GM21526 (cell line): ENCODE results near the gene CYTIP.
A peak's percentile ranks its signal among the peaks of the same experiment; 100 is the strongest.

ENCODE experiments used
- ATAC-seq: cut with Tn5 transposase; IDR thresholded peaks from one replicate; pipeline ENCODE4 v1.9.1; 2021; ENCODE audit warnings: moderate library complexity; ENCODE audit not compliant: unreplicated experiment, low FRiP score

The CYTIP gene

GRCh38 chr2:157443795-157444640 is at the start of gene CYTIP:
TSS of gene CYTIP (minus strand) at chr2:157444089. CDS start at chr2:157444020, 69 bp downstream.
- peak; percentile 46 for ATAC-seq

DNA sequence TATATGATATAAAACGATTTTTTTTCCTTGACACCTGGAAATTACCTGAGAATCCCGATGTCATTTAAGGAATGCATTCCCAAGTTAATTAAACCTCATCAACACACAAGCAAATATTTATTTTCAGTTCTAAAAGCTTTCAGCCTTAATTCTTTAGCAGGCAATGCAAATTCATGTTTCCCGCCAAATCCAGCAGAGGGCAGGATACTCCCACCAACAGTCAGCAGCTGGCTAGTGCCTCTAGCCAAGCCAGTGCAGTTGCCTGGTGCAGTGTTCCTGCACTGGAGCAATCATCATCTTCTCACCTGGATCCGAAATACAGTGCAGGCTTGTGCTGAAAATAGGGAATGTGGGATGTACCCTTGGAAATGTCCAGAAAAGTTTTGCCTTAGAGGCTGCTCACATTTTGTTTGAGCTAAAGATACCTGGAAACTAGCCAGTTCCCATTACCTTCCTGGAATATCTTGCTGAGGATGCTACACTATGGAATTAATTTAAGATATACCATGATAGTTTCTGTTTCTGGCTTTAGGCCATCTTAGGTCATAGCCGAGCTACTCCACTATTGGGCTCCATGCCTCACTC is 48.4 kb upstream of the CYTIP start:
- peak; percentile 97 for ATAC-seq

- ATAC-seq = no peak
Measured at GRCh38 chr2:157489983-157490382, 46.1 kb upstream of the CYTIP start.

- no peak for ATAC-seq
Measured at GRCh38 chr2:157488877-157489276, 45.0 kb upstream of the CYTIP start.

- no peak for ATAC-seq
Measured at GRCh38 chr2:157487747-157488146, 43.9 kb upstream of the CYTIP start.

DNA sequence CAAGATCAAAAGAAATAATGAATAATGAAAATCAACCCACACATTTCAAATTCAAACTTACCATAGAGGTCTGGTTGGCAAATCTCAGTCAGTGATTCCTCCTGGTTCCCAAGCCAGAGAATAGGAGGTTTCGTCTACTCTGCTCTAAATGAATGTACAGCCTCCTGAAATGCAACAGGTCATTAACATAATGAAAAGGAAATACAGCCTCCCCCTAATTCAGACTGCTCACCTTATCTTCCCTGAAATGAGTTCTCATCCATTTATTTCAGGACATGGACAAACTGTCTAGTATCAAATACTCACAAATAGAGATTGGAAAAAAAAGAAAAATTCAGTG is 43.4 kb upstream of the CYTIP start:
- no peak for ATAC-seq

DNA sequence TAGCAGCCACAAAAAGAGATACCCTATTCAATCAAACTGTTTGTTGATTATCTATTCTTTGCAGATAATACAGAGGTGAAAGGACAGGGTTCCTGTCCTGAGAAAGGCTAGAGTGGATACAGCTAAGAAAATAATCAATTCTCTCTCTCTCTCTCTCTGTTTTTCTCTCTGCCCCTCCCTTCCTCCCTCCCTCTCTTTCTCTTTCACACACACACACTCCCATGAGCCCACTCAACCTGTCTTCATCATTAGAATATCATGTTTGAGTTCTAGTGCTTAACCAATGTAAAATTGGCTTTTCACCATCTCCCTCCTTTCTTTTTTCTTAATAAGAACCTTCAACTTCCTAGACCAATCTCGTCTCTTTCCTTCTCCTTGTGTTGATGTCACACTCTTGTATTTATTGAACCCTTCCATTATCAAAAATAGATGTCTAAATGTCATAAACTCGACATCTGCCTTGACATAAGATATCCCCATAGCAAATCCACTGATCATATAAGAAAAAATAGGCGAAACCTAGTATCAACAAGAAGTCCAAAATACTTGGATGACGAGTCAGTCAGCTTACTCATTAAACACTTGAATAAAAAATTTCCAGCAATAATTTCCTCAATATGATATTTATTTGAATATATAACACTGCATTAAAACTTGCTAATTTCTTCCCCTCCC is 42.8 kb upstream of the CYTIP start:
- no peak for ATAC-seq

- ATAC-seq = no peak
Measured at GRCh38 chr2:157480182-157480961, 36.5 kb upstream of the CYTIP start.

GRCh38 chr2:157479081-157480027 is 35.5 kb upstream of the CYTIP start:
- ATAC-seq = no peak

DNA sequence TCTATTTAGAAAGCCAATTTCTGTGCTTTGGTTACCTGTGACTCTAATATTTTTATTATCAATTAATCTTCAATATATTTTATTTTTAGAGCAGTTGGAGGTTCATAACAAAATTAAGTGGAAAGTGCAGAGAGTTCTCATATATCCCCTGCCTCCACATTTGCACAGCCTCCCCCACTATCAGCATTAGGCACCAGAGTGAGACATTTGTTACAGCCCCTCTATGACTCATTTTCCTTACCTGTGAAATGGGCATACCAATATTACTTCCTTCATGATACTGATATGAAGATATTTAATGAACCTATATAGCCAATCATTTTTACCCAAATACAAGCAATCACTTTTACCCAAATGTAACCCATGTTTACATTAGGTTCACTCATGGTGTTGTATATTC is 34.0 kb upstream of the CYTIP start:
- no peak for ATAC-seq

DNA sequence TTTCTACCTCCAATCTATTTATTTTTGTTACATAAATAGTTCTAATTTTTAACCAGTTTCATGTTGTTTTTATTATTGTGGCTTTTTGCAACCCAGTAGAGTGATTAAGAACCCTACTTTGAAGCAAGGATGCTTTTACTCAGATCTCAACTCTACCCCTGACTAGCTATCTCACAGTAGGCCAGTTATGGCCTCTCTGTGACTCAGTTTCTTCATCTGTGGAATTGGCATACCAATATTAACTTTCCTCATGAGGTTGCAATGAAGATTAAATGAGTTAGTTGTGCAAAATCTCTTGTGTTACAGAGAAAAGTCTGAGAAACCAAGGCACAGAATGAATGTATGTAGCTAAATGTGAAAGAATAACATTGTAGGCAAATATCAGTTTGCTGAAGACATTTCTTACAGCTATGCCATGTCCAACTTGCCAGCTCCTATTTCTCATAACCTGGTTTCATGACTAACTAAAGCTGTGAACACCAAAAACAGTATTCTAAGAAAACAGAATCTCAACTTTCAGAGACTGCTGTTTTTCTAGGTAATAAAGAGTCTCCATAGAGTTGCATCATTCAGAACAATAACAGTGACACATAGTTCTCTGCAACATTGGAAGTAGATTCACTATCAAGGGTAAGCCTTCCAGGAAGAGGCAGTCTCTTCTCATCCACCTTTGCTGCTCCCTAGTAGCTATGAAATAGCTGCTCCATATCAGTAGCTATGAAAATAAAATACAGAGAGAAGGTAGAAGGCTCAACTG is 33.2 kb upstream of the CYTIP start:
- no peak for ATAC-seq

- ATAC-seq = no peak
Measured at GRCh38 chr2:157475722-157476390, 32.0 kb upstream of the CYTIP start.

- no peak for ATAC-seq
Measured at GRCh38 chr2:157473581-157473980, 29.7 kb upstream of the CYTIP start.

DNA sequence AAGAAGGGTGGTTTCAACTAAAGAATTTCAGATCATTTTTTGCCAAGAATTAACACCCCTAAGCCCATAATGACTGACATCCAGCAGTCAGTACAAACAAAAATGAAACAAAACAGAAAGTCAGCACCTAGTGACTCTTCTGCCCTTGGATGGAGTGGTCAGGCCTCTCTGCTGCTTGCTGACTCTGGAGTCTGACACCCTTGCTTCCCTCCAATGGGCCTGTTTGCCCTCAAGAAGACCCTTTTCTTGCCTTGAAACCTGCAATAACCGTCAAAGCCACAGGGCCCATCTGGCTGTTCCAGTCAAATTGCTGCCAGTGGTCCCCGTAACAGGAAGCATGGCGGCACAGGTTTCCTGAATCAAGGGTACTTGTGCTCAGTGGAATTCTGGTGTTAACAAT is 27.2 kb upstream of the CYTIP start:
- ATAC-seq = peak; percentile 17

DNA sequence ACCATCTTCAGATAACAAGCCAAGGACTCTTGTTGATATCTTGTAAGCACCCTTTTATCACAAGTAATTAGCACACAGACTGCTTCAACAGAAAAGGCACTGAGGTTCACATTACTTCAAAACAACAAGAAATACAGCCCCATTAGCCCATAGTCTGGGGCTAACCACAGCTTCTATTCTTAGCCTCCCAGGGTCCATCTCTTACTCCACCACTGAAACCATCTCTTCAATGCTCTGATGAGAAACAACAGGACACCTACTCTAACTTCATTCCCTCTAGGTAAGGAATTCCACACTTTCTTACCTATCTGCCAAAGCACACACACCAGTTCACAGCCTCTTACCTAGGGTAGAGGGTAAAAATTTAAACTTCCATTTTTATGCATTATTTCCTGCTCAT is 26.4 kb upstream of the CYTIP start:
- peak; percentile 53 for ATAC-seq

- no peak for ATAC-seq
Measured at GRCh38 chr2:157469726-157470125, 25.8 kb upstream of the CYTIP start.

GRCh38 chr2:157468931-157469708 is 25.2 kb upstream of the CYTIP start:
- ATAC-seq = peak; percentile 85

GRCh38 chr2:157466764-157467163 is 22.9 kb upstream of the CYTIP start:
- ATAC-seq = no peak
